A673 (cell line): ENCODE results near the gene SPRING1. TPM values are rescaled to one million over a fixed set of nuclear protein-coding genes. Genes with fewer than 3 reads are reported as not detected.

Source experiments
- BruUV-seq: library from RNA; stranded (reverse); fragments of 400-500 nt; replicated peaks from 2 replicates; lab custom pipeline; 2021; lab: Mats Ljungman, UMichigan
- CTCF ChIA-PET: fragments of 300-600 bp; sonication (Branson Sonifier 250); formaldehyde crosslinking; loops from one replicate; lab custom pipeline; 2022; ENCODE audit warnings: antibody characterized with exemption; lab: Charles Lee
- POLR2A ChIA-PET: fragments of 300-600 bp; sonication (Branson Sonifier 250); formaldehyde crosslinking; loops from one replicate; lab custom pipeline; 2022; ENCODE audit warnings: antibody characterized with exemption; ENCODE audit not compliant: low non-redundant PET; lab: Charles Lee
- DNase-seq: peaks from one replicate; pipeline ENCODE4 v3.0.0-alpha.2; 2015; ENCODE audit warnings: low spot score
- H3K27ac ChIP-seq: fragments of 200-600 bp; sonication (generic); 2 replicates; pipeline ENCODE4 v1.5.1; 2016; ENCODE audit warnings: mixed run types, low read depth, mild to moderate bottlenecking, mixed read lengths, antibody characterized with exemption, low read length; ENCODE audit not compliant: poor library complexity, severe bottlenecking
- H3K27me3 ChIP-seq: fragments of 200-600 bp; sonication (generic); replicated peaks from 2 replicates; pipeline ENCODE4 v1.6.1; 2017; ENCODE audit warnings: mixed run types, low read depth, mild to moderate bottlenecking, mixed read lengths, antibody characterized with exemption, low read length; ENCODE audit not compliant: insufficient read depth, poor library complexity
- H3K36me3 ChIP-seq: fragments of 200-600 bp; sonication (generic); 2 replicates; pipeline ENCODE4 v1.6.1; 2016; ENCODE audit warnings: mixed run types, mild to moderate bottlenecking, mixed read lengths, antibody characterized with exemption, low read length; ENCODE audit not compliant: insufficient read depth, poor library complexity, severe bottlenecking
- H3K4me1 ChIP-seq: fragments of 200-600 bp; sonication (generic); 2 replicates; pipeline ENCODE4 v1.6.1; 2017; ENCODE audit warnings: mixed run types, mild to moderate bottlenecking, mixed read lengths, antibody characterized with exemption, low read length; ENCODE audit not compliant: insufficient read depth, poor library complexity, severe bottlenecking
- H3K4me3 ChIP-seq: fragments of 200-600 bp; sonication (generic); 2 replicates; pipeline ENCODE4 v1.5.1; 2016; ENCODE audit warnings: low read depth, mixed run types, mild to moderate bottlenecking, mixed read lengths, low read length; ENCODE audit not compliant: poor library complexity, severe bottlenecking
- H3K9me3 ChIP-seq: fragments of 200-600 bp; sonication (generic); 2 replicates; pipeline ENCODE4 v1.6.1; 2016; ENCODE audit warnings: mixed run types, low read depth, mild to moderate bottlenecking, mixed read lengths, antibody characterized with exemption, low read length; ENCODE audit not compliant: poor library complexity, severe bottlenecking
- CTCF ChIP-seq: fragments of 300-800, 200-600 bp; sonication (generic); conservative IDR thresholded peaks from 2 replicates; pipeline ENCODE4 v1.5.1; 2017; ENCODE audit warnings: low read depth, mild to moderate bottlenecking, antibody characterized with exemption, low read length, moderate library complexity, mixed read lengths
- EZH2 ChIP-seq: fragments of 200-600 bp; sonication (generic); IDR thresholded peaks from 2 replicates; pipeline ENCODE4 v1.6.1; 2017; ENCODE audit warnings: borderline replicate concordance, low read depth, mild to moderate bottlenecking, mixed read lengths, antibody characterized with exemption, low read length; ENCODE audit not compliant: poor library complexity, severe bottlenecking
- intact Hi-C: fragments of 100-400 bp; cut with micrococcal nuclease; formaldehyde crosslinking; loops from one replicate; pipeline ENCODE4 v1.10.0; 2022; ENCODE audit not compliant: unreplicated experiment
- total RNA-seq: library from RNA; stranded (reverse); gene quantifications from 2 replicates; pipeline ENCODE4 v1.2.3, GENCODE V29; 2021

Gene SPRING1
- total RNA-seq, 1 experiment from 2014 or later = 23.0 TPM

- Histone ChIP-seq H3K27ac (no peak overlapping the region), H3K4me3 (no peak overlapping the region), H3K4me1 (peaks cover 35% of the 10 kb centered on the region), H3K9me3 (no peaks in the 10 kb centered on the region), H3K36me3 (no peaks in the 10 kb centered on the region), H3K27me3 (no peaks in the 10 kb centered on the region)
- TF ChIP-seq EZH2 (no peak), CTCF (no peak)
- BruUV-seq = no TSS peak
- CTCF ChIA-PET = no interaction called here
- DNase-seq = no peak
- POLR2A ChIA-PET = no interaction called here
- intact Hi-C loops = no loop called here
These were observed 27.3 kb downstream of the SPRING1 start for GRCh38 chr12:116710370-116711150.

- Histone ChIP-seq H3K27me3 (no peaks in the 10 kb centered on the region), H3K9me3 (no peaks in the 10 kb centered on the region), H3K36me3 (no peaks in the 10 kb centered on the region), H3K4me3 (no peak overlapping the region), H3K4me1 (peaks cover 30% of the 10 kb centered on the region), H3K27ac (no peak overlapping the region)
- CTCF ChIA-PET = interaction anchor here (0.6 to 1.5 kb wide), 4 partner anchors 17 to 694 kb away, joined by 3 to 7 read pairs (median 4); no protein-coding TSS in a partner anchor
- TF ChIP-seq CTCF (no peak), EZH2 (no peak)
- intact Hi-C loops = loop anchor here (5.0 to 10.0 kb wide), 6 partner anchors 315 to 785 kb away; no protein-coding TSS in a partner anchor
- no peak for DNase-seq
- no TSS peak for BruUV-seq
- POLR2A ChIA-PET = no interaction called here
These were observed 28.1 kb downstream of the SPRING1 start for GRCh38 chr12:116709768-116710167.

- Histone ChIP-seq H3K27ac (no peak overlapping the region), H3K36me3 (no peaks in the 10 kb centered on the region), H3K27me3 (no peaks in the 10 kb centered on the region), H3K9me3 (no peaks in the 10 kb centered on the region), H3K4me3 (peak overlapping the region; percentile 16), H3K4me1 (peaks cover 23% of the 10 kb centered on the region)
- intact Hi-C loops = loop anchor here (5.0 to 10.0 kb wide), 6 partner anchors 316 to 784 kb away; no protein-coding TSS in a partner anchor
- DNase-seq = peak; percentile 88
- TF ChIP-seq CTCF = peak; percentile 80
- no peak for TF ChIP-seq EZH2
- no TSS peak for BruUV-seq
- CTCF ChIA-PET = interaction anchor here (0.6 to 1.5 kb wide), 10 partner anchors 10 to 786 kb away, joined by 3 to 11 read pairs (median 4); no protein-coding TSS in a partner anchor
- POLR2A ChIA-PET = no interaction called here
These were observed 28.8 kb downstream of the SPRING1 start for GRCh38 chr12:116708826-116709756.
